HepG2 (cell line): ENCODE measurements around the gene FAAP100. TPM values are rescaled to one million over a fixed set of nuclear protein-coding genes. Genes with fewer than 3 reads are reported as not detected.

Source experiments
- CENPBD1 ChIP-seq: sonication (generic); formaldehyde crosslinking; IDR thresholded peaks from 2 replicates; pipeline ENCODE4 v1.8.0; 2022; ENCODE audit warnings: missing genetic modification reagents, low read depth, mild to moderate bottlenecking, borderline replicate concordance
- SMAD1 ChIP-seq: sonication (generic); formaldehyde crosslinking; IDR thresholded peaks from 2 replicates; pipeline ENCODE4 v1.4.0; 2020; ENCODE audit warnings: missing genetic modification reagents, low read depth, mild to moderate bottlenecking, borderline replicate concordance
- ZNF225 ChIP-seq: sonication (generic); formaldehyde crosslinking; IDR thresholded peaks from 2 replicates; pipeline ENCODE4 v1.4.0; 2020; ENCODE audit warnings: mild to moderate bottlenecking, missing genetic modification reagents
- ZNF292 ChIP-seq: sonication (generic); formaldehyde crosslinking; IDR thresholded peaks from 2 replicates; pipeline ENCODE4 v1.8.1; 2022; ENCODE audit warnings: mild to moderate bottlenecking, low read depth, missing genetic modification reagents, borderline replicate concordance
- ZNF383 ChIP-seq: sonication (generic); formaldehyde crosslinking; IDR thresholded peaks from 2 replicates; pipeline ENCODE4 v1.4.0; 2020; ENCODE audit warnings: missing genetic modification reagents, mild to moderate bottlenecking, borderline replicate concordance
- ZUFSP ChIP-seq: sonication (generic); formaldehyde crosslinking; IDR thresholded peaks from 2 replicates; pipeline ENCODE4 v1.9.0; 2021; ENCODE audit warnings: missing genetic modification reagents, mild to moderate bottlenecking, borderline replicate concordance
- polyA plus RNA-seq, 8 experiments: library from polyadenylated mRNA; depleted of rRNA in 3 of 8; stranded (reverse) in 7 of 8; unstranded in 1 of 8; fragments of >200 nt; fragmentation: Illumina TruSeq in 4 of 8; extraction: Trizol in 4 of 8; gene quantifications; 2 replicates each; pipeline versions ENCODE4 v1.2.1 to v1.2.3, GENCODE V29; 2011 to 2016; ENCODE audit warnings: low read depth in 4 of 8, missing spikeins in 1 of 8, mixed read lengths in 1 of 8; ENCODE audit not compliant: insufficient read depth in 1 of 8
- total RNA-seq, 5 experiments: library from RNA; depleted of rRNA; stranded (reverse); fragments of >200 nt; fragmentation: Illumina TruSeq; extraction: Trizol; gene quantifications; 2 replicates each; pipeline ENCODE4 v1.2.3, GENCODE V29; 2016; ENCODE audit warnings: low read depth in 1 of 5
- TF ChIP-seq, protein P1 (sequence below): sonication (generic); formaldehyde crosslinking; IDR thresholded peaks from 2 replicates; pipeline ENCODE4 v1.4.0; 2020; ENCODE audit warnings: missing genetic modification reagents
- TF ChIP-seq, protein P2 (sequence below): sonication (generic); formaldehyde crosslinking; IDR thresholded peaks from 2 replicates; pipeline ENCODE4 v1.4.0; 2020; ENCODE audit warnings: missing genetic modification reagents, borderline replicate concordance
- TF ChIP-seq, protein P3 (sequence below): sonication (generic); formaldehyde crosslinking; IDR thresholded peaks from 2 replicates; pipeline ENCODE4 v1.4.0; 2020; ENCODE audit warnings: mild to moderate bottlenecking, missing genetic modification reagents

FAAP100 gene
- total and polyA plus RNA-seq, 2 of the 13 experiments (the other 11 are each of a cell fraction or from before 2014, with no cell fraction given): 7.6 to 20.8 TPM

- TF ChIP-seq, protein P1, sequence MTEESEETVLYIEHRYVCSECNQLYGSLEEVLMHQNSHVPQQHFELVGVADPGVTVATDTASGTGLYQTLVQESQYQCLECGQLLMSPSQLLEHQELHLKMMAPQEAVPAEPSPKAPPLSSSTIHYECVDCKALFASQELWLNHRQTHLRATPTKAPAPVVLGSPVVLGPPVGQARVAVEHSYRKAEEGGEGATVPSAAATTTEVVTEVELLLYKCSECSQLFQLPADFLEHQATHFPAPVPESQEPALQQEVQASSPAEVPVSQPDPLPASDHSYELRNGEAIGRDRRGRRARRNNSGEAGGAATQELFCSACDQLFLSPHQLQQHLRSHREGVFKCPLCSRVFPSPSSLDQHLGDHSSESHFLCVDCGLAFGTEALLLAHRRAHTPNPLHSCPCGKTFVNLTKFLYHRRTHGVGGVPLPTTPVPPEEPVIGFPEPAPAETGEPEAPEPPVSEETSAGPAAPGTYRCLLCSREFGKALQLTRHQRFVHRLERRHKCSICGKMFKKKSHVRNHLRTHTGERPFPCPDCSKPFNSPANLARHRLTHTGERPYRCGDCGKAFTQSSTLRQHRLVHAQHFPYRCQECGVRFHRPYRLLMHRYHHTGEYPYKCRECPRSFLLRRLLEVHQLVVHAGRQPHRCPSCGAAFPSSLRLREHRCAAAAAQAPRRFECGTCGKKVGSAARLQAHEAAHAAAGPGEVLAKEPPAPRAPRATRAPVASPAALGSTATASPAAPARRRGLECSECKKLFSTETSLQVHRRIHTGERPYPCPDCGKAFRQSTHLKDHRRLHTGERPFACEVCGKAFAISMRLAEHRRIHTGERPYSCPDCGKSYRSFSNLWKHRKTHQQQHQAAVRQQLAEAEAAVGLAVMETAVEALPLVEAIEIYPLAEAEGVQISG: peak; percentile 61; the same call in 1 of the 2 replicates
- TF ChIP-seq SMAD1: no peak
- no peak for TF ChIP-seq CENPBD1 (CRISPR knock-in tag)
- TF ChIP-seq, protein P2, sequence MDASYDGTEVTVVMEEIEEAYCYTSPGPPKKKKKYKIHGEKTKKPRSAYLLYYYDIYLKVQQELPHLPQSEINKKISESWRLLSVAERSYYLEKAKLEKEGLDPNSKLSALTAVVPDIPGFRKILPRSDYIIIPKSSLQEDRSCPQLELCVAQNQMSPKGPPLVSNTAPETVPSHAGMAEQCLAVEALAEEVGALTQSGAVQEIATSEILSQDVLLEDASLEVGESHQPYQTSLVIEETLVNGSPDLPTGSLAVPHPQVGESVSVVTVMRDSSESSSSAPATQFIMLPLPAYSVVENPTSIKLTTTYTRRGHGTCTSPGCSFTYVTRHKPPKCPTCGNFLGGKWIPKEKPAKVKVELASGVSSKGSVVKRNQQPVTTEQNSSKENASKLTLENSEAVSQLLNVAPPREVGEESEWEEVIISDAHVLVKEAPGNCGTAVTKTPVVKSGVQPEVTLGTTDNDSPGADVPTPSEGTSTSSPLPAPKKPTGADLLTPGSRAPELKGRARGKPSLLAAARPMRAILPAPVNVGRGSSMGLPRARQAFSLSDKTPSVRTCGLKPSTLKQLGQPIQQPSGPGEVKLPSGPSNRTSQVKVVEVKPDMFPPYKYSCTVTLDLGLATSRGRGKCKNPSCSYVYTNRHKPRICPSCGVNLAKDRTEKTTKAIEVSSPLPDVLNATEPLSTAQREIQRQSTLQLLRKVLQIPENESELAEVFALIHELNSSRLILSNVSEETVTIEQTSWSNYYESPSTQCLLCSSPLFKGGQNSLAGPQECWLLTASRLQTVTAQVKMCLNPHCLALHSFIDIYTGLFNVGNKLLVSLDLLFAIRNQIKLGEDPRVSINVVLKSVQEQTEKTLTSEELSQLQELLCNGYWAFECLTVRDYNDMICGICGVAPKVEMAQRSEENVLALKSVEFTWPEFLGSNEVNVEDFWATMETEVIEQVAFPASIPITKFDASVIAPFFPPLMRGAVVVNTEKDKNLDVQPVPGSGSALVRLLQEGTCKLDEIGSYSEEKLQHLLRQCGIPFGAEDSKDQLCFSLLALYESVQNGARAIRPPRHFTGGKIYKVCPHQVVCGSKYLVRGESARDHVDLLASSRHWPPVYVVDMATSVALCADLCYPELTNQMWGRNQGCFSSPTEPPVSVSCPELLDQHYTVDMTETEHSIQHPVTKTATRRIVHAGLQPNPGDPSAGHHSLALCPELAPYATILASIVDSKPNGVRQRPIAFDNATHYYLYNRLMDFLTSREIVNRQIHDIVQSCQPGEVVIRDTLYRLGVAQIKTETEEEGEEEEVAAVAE (CRISPR knock-in tag): no peak
- no peak for TF ChIP-seq ZNF225 (CRISPR knock-in tag)
- TF ChIP-seq ZNF383 (CRISPR knock-in tag): no peak
- TF ChIP-seq ZUFSP (CRISPR knock-in tag): no peak
- TF ChIP-seq, protein P3, sequence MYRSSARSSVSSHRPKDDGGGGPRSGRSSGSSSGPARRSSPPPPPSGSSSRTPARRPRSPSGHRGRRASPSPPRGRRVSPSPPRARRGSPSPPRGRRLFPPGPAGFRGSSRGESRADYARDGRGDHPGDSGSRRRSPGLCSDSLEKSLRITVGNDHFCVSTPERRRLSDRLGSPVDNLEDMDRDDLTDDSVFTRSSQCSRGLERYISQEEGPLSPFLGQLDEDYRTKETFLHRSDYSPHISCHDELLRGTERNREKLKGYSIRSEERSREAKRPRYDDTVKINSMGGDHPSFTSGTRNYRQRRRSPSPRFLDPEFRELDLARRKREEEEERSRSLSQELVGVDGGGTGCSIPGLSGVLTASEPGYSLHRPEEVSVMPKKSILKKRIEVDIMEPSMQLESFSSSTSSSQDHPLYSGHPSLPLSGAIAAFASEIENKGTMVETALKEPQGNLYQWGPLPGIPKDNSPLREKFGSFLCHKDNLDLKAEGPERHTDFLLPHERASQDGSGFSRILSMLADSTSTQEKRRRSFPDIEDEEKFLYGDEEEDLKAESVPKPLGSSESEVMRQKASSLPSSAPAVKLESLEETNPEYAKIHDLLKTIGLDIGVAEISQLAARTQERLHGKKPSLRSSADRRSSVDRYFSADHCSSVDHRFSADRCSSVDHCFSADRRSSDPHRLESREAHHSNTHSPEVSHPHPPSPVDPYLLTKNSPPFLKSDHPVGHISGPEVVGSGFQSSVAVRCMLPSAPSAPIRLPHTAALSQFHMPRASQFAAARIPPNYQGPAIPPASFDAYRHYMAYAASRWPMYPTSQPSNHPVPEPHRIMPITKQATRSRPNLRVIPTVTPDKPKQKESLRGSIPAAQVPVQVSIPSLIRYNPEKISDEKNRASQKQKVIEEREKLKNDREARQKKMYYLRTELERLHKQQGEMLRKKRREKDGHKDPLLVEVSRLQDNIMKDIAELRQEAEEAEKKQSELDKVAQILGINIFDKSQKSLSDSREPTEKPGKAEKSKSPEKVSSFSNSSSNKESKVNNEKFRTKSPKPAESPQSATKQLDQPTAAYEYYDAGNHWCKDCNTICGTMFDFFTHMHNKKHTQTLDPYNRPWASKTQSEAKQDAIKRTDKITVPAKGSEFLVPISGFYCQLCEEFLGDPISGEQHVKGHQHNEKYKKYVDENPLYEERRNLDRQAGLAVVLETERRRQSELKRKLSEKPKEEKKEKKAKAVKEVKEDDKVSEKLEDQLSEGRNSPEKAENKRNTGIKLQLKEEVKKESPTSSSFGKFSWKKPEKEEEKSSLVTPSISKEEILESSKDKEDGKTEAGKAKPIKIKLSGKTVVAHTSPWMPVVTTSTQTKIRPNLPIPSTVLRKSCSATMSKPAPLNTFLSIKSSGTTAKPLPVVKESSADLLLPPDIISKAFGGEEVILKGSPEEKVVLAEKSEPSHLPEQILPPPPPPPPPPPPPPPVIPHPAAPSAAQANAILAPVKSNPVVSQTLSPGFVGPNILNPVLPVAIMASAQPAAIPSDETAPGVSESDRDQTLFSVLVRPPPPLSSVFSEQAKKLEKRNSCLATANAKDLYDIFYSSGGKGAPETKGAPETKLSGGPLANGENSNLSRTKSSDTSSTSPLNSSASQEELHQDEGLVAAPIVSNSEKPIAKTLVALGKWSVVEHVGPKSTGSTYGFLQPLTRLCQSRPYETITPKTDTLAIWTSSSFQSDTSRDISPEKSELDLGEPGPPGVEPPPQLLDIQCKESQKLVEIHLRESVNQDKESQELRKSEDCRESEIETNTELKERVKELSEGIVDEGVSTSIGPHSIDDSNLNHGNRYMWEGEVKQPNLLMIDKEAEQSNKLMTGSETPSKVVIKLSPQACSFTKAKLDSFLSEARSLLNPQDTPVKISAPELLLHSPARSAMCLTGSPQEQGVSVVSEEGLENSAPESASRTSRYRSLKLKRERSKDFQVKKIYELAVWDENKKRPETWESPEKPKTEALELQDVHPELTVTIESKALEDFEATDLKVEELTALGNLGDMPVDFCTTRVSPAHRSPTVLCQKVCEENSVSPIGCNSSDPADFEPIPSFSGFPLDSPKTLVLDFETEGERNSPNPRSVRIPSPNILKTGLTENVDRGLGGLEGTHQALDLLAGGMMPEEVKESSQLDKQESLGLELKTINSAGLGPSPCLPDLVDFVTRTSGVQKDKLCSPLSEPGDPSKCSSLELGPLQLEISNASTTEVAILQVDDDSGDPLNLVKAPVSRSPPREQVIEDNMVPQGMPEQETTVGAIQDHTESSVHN (CRISPR knock-in tag): peak; percentile 30; the same call in 1 of the 2 replicates
- no peak for TF ChIP-seq ZNF292 (CRISPR knock-in tag)
Observed at GRCh38 chr17:81513753-81514488, 38.2 kb downstream of the FAAP100 start (continued).
